HTERT RPE-1 (cell line): ENCODE results near the gene RGMA.
"Not testable (repeated sequence)": the region's sequence is repeated elsewhere in the genome, so short reads cannot be mapped to it uniquely, and the experiment has no call there.

Experiments used
- in situ Hi-C: fragments of 300-500 bp; cut with MboI; formaldehyde crosslinking; loops from 4 replicates; pipeline ENCODE4 v1.14.3; 2020; ENCODE audit warnings: low sequenced_read_pairs

Gene RGMA

DNA sequence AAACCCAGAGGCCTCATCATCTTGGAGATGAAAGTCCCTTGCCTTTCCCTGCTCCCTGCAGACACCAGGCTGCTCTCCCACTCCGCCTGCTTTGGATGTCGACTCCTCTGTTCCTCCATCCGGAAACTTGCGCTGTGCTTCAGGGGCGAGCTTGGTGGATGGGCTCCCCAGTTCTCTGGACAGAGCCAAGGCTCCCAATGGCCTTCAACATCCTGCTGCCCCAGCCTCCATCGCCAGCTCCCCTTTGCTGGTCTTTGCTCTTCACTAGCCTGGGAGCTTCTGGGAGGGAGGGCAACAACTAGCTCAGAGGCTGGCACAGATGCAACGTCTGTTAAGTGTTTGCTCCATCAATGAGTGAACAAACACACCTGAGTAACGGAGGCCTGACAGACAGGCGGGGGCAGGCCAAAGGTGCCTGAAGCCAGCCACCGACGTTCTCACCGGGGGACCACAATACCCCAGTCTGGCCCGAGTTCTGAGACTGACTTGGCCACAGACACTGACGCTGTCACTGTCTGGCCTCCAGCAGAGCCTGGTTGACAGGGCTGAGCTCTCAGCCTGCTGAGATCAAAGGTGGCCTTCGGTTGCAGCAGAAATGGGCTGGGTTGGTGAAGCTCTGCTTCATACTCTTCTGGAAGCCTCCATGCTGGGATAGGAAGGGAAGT lies 39.0 kb downstream of the RGMA start:
- in situ Hi-C loops: no loop called here

GRCh38 chr15:93049233-93049632 lies 39.8 kb downstream of the RGMA start:
- in situ Hi-C loops: no loop called here

DNA sequence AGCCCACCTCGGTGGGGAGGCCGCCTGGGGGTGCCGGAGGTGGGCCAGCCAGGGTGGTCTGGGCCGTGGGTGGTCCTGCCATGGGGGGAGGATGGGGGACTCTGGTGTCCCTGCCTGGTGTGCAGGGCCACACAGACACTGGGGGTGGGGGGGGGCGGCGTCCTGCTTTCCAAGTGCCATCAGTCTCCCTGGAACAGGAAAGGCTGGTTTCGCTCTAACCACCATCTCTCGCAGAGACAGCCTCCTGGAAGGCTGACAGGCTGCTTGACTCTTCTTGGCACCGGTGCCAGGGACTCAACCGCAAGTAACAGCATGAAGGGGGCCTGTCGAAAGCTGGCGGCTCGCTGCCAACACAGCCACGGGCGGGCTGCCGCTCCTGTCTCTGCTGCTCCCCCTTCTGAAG lies 40.3 kb downstream of the RGMA start:
- in situ Hi-C loops: no loop called here

DNA sequence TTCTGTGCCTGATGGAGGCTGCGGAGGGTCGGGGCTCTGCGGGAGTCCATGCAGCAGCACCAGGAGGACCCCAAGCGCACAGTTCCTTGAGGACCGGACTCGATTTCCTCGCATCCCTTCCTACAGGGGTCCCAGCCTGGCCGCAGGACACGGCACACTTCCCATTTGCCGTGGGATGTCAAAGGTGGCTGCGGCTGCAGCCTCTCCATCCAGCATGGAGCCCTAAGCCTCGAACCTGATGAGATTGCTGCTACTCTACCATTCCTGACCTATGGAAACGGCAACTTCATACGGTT lies 40.6 kb downstream of the RGMA start:
- in situ Hi-C loops: no loop called here

DNA sequence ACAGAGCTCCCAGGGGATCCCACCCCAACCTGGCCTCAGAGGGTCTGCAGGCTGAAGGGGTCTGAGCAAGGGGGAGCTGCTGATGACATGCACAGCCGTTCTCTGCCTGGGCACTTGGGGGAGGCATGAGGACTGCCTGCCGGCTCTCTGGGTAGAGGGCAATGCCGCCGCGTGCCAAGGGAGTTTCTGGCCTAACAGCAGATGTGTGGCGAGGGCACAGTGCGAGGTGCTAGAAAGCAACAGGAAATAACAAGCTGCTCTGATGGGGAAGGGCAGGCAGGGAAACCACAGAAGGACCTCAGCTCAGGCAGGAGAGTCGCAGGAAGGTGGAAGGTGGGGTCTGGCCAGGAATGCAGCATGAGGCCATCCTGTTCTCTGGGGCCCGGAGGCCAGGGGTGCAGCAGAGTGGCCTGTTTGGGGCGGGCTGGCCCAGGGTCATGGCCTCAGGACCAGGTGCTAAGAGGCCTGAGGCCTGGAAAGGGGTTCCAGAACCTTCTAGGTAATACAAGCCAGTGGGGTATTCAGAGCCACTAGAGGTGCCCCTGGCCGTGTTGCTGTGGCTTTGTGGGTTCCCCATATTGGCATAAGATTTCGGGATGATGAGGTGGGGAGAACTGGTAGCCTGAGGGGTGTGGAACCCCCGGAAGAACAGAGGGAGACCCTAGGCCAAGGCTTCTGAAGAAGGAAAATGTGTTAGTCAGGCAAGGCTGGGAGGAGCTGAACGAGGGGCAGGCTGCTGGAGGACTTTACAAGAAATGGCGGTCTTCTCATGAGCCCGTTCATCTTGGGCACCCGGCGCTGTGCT lies 41.2 kb downstream of the RGMA start:
- in situ Hi-C loops: no loop called here

DNA sequence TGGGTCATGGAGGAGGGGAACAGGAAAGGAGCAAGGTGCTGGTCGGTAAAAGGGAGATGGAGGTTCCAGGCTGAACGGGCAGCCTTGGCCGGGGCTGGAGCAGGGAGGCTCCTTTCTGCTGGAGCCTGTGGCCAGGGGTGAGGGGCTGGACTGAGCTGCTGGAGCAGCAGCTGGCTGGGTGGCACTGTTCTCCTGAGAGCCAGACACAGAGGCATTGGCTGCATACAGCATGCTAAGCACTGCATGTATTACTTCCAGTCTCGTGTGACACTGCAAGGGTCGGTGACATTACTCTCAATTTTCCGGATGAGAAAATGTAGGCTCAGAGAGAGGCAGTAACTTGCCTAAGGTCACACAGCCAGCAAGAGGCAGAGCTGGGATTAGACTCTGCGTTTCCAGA lies 42.3 kb downstream of the RGMA start:
- in situ Hi-C loops: no loop called here

DNA sequence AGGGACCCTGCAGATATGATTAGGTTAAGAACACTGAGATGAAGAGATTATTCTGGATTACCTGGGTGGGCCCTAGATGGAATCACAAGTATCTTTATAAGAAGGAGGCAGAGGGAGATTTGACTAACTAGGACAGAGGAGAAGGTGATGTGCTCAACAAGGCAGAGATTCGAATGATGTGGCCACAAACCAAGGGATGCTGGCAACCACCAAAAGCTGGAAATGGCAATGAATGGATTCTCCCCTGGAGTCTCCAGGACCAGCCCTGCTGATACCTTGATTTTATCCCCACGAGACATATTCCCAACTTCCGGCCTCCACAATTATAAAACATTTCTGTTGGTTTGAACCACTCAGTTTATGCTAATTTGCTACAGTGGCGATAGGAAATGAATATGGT lies 42.9 kb downstream of the RGMA start:
- in situ Hi-C loops: no loop called here

DNA sequence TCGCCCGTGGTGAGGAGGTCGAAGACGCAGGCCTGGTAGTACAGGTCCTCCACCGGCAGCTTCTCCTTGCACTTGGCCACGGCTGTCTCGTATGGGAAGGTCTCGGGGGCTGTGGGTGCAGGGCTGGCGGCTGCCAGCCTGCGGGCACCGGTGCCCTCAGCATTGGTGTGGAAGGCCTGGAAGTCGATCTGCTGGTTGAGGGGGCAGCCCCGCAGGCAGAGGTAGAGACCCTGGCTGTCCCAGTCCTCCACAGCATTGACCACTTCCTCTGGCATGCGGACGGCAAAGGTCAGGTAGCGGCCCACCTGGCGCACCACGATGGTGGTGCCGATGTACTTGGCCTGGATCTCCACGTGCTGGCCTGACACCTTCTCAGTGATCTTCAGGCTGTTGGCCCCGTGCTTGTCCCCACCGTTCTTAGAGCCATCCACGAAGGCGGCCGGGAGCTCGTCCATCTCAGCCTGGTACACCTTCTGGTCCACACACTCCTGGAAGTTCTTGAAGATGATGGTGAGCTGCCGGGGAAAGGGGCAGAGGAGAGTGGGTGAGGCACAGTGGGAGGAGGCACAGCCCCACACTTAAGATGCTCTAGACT lies 43.7 kb downstream of the RGMA start:
- in situ Hi-C loops: no loop called here

DNA sequence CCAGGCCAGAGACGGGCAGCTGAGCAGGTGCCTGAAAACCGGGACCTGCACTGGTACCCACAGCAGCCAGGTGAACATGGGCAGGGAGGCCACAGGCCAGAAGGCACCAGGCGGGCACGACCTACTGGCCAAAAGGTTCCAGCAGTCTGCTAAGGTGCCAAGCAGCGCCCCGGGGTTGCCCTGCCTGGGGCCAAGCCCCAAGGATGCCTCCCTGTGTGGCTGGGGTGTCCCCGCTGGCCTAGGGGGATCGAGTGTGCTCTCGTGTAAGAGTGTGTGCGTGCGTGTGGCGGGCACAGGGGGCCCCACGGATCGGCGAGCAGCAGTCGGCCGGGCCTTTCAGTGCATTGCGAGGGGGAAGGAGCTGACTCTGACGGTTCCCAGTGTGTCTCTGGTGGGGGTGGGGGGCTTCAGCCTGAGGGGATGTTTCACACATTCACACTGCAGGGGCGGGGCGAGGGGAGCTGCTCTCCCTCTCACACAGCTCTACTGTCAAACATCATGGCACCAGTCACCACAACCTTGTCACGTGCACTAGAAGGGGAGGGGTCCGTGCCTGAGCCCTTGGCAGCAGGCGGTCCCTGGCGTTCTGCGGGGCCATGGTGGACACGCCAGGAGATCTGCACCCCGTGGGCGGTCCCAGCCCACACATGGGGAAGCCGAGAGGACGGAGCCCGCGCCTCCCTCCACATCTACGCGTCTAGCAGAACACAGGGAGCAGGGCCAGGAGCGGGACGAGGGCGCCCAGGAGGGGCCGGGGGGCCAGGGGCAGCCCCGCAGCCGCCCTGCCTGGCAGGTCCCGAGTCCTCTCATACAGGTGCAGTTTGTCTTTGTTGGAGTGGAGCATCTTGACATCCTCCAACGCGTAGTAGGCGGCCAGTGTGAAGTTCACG lies 44.5 kb downstream of the RGMA start:
- in situ Hi-C loops: no loop called here

DNA sequence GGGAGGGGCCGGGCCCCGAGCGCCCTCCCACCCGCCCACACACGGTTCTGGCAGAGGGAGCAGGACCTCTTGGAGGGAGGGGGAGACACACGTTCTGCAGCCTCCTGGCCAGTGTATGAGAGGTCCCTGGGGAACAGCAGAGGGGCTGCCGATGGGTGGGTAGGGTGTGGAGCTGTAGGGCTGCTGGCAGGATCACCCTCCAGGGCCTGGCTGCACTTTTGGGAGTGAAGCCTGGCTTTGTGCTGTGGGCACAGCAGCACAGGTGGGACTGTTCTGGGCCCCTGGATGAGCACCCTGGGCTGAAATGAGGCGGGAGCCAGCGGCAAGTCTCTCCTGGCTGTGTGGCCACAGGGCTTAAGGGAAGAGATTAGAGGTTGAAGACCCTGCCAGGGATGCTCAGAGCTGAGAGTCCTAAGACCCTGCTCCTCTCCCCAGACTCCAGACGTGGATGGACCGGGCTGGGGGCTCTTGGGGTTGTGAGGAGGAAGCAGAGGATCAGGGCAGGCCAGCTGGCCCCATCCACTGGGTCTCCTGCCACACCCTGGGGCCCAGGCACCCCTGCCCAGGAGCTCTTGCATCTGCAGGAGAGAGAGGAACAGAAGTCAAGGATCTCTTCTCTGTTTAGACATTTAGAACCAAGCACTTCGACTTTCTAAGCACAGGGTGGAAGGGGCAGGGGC lies 45.2 kb downstream of the RGMA start:
- in situ Hi-C loops: no loop called here

GRCh38 chr15:93042691-93043378 lies 46.2 kb downstream of the RGMA start:
- in situ Hi-C loops: no loop called here

DNA sequence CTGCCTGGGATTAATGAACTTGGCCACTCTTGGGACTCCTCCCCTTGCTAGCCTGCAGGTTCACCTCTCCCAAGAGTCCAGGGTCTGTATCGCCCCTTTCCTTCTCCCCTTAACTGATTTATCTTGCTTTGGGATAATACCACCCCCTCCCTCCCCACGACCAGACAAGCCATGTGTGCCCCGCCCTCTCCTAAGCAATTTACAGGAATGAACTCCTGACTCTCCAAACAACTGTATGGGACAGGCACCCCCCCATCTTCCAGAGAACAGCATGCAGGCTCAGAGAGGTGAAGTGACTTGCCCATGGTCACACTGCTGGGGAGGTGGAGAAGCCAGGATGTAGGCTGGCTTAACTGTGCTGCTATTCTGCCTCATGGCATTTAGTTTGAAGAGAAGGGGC lies 46.8 kb downstream of the RGMA start:
- in situ Hi-C loops: no loop called here

DNA sequence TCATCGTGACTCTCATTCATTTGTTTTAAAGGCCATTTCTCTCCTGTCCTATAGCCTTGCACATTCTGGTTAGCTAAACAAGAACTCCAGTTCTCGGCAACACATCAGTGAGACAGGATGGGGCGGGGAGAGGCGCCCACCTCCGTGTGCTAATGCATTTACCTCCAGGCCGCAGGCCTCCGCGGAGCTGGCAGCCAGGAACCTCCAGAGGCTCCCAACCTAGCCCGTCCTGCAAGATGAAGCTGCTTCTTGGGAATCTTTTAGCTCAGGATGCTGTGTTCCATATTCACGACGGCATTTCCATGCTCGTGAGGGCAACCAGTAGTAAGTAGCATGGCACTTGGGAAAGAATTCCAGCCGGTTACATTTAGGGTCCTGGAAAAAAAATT lies 47.9 kb downstream of the RGMA start:
- in situ Hi-C loops: no loop called here

GRCh38 chr15:93040288-93041158 lies 48.5 kb downstream of the RGMA start:
- in situ Hi-C loops: no loop called here

DNA sequence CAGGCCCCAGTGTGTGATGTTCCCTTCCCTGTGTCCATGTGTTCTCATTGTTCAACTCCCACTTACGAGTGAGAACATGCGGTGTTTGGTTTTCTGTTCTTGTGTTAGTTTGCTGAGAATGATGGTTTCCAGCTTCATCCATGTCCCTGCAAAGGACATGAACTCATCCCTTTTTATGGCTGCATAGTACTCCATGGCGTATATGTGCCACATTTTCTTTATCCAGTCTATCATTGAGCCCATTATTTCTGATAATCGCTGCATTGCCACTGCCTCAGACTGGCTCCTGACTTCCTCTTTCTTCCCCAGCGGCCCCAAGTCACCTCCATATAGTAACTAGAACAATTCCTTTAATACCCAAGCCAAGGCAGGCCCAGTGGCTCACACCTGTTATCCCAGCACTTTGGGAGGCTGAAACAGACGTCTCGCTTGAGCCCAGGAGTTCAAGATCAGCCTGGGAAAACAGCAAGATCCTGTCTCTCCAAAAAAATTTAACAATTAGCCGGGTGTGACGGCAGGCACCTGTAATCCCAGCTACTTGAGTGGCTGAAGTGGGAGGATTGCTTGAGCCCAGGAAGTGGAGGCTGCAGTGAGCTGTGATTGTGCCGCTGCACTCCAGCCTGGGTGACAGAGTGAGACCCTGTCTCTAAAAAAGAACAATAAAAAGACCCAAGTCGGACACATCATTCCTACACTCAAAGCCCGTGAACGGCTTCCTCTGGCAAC lies 49.3 kb downstream of the RGMA start:
- in situ Hi-C loops: not testable (repeated sequence)

- in situ Hi-C loops: no loop called here
Observed at GRCh38 chr15:93037820-93038705, 50.9 kb downstream of the RGMA start.

GRCh38 chr15:93036951-93037819 lies 51.8 kb downstream of the RGMA start:
- in situ Hi-C loops: no loop called here
